ENCODE measurements around the gene USP16.

Gene USP16

DNA sequence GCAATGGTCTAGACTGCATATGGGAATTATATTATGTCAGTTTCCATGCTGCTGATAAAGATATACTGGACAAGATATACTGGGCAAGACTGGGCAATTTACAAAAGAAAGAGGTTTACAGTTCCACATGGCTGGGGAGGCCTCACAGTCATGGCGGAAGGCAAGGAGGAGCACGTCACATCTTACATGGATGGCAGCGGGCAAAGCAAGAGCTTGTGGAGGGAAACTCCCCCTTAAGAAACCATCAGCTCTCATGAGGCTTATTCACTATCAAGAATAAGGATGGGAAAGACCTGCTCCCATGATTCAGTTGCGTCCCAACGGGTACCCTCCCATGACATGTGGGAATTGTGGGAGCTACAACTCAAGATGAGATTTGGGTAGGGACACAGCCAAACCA is 27.8 kb downstream of the USP16 start:
- ATAC-seq: no peak
- TF ChIP-seq, protein P1, sequence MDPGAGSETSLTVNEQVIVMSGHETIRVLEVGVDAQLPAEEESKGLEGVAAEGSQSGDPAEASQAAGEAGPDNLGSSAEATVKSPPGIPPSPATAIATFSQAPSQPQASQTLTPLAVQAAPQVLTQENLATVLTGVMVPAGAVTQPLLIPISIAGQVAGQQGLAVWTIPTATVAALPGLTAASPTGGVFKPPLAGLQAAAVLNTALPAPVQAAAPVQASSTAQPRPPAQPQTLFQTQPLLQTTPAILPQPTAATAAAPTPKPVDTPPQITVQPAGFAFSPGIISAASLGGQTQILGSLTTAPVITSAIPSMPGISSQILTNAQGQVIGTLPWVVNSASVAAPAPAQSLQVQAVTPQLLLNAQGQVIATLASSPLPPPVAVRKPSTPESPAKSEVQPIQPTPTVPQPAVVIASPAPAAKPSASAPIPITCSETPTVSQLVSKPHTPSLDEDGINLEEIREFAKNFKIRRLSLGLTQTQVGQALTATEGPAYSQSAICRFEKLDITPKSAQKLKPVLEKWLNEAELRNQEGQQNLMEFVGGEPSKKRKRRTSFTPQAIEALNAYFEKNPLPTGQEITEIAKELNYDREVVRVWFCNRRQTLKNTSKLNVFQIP (CRISPR knock-in tag; IDR thresholded peaks at IDR 0.05; ENCODE audit: borderline replicate concordance, low read depth): no peak
- no peak for TF ChIP-seq BACH2 (CRISPR knock-in tag; IDR thresholded peaks at IDR 0.05; ENCODE audit: borderline replicate concordance)
- TF ChIP-seq ZC3H10 (CRISPR knock-in tag; IDR thresholded peaks at IDR 0.05): no peak
- no peak for TF ChIP-seq ZNF70 (CRISPR knock-in tag; IDR thresholded peaks at IDR 0.05)
- TF ChIP-seq ZFP3 (CRISPR knock-in tag; IDR thresholded peaks at IDR 0.05): no peak
- no peak for TF ChIP-seq SNAI2 (CRISPR knock-in tag; IDR thresholded peaks at IDR 0.05)
- TF ChIP-seq, protein P2, sequence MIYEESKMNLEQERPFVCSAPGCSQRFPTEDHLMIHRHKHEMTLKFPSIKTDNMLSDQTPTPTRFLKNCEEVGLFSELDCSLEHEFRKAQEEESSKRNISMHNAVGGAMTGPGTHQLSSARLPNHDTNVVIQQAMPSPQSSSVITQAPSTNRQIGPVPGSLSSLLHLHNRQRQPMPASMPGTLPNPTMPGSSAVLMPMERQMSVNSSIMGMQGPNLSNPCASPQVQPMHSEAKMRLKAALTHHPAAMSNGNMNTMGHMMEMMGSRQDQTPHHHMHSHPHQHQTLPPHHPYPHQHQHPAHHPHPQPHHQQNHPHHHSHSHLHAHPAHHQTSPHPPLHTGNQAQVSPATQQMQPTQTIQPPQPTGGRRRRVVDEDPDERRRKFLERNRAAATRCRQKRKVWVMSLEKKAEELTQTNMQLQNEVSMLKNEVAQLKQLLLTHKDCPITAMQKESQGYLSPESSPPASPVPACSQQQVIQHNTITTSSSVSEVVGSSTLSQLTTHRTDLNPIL (CRISPR knock-in tag; IDR thresholded peaks at IDR 0.05; ENCODE audit: low read depth): no peak

DNA sequence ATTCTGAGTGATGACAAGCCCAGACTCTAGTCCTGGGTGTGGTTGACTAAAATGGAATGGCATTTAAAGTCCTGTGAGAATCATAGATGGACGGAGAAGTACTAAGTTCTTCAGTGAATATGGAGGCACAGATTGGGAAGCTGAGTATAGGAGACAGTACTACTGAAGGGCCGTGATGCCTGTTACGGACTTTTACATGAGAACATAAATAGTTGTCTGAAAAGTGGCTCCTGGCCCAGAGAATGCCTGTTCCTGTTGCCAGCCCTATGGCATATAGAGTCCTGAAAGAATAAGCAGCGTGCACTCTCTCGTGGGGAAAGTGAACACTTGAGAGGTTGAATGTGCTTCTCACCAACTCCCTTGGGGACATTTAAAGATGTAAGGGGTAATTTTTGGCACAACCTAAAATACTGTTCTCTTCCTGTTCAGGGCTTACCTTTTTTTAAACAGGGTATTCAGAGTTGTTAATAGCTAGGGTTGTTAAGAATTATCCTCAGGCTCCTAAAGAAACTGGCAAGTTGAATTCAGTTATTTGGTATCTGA is 28.6 kb downstream of the USP16 start:
- TF ChIP-seq, protein P2 (CRISPR knock-in tag; IDR thresholded peaks at IDR 0.05; ENCODE audit: low read depth): no peak
- no peak for TF ChIP-seq ZNF8 (CRISPR knock-in tag; IDR thresholded peaks at IDR 0.05)
- TF ChIP-seq ZFP30 (CRISPR knock-in tag; IDR thresholded peaks at IDR 0.05): no peak
- TF ChIP-seq, protein P1 (CRISPR knock-in tag; IDR thresholded peaks at IDR 0.05; ENCODE audit: borderline replicate concordance, low read depth): no peak
- no peak for TF ChIP-seq ZFP3 (CRISPR knock-in tag; IDR thresholded peaks at IDR 0.05)
- TF ChIP-seq ZNF565 (CRISPR knock-in tag; conservative IDR thresholded peaks at IDR 0.05; ENCODE audit: low read depth): no peak
- TF ChIP-seq, protein P3, sequence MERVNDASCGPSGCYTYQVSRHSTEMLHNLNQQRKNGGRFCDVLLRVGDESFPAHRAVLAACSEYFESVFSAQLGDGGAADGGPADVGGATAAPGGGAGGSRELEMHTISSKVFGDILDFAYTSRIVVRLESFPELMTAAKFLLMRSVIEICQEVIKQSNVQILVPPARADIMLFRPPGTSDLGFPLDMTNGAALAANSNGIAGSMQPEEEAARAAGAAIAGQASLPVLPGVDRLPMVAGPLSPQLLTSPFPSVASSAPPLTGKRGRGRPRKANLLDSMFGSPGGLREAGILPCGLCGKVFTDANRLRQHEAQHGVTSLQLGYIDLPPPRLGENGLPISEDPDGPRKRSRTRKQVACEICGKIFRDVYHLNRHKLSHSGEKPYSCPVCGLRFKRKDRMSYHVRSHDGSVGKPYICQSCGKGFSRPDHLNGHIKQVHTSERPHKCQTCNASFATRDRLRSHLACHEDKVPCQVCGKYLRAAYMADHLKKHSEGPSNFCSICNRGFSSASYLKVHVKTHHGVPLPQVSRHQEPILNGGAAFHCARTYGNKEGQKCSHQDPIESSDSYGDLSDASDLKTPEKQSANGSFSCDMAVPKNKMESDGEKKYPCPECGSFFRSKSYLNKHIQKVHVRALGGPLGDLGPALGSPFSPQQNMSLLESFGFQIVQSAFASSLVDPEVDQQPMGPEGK (CRISPR knock-in tag; IDR thresholded peaks at IDR 0.05; ENCODE audit: borderline replicate concordance): no peak
- TF ChIP-seq GLIS3 (CRISPR knock-in tag; IDR thresholded peaks at IDR 0.05): no peak
- peak; percentile 16; the same call in 2 of the 3 replicates for ATAC-seq

DNA sequence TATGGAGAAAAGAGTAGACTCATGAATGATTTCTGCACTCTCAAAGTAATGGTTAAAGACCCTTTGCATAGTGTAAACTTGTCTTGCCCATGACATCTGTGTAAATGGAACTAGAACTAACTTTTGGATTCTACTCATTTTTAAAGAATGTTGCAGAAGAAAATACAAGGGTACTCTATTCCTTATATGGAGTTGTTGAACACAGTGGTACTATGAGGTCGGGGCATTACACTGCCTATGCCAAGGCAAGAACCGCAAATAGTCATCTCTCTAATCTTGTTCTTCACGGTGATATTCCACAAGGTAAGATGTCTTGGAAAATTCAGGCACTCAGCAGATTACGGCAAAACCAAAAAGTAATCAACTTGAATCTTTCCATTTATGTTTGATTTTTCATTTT is 29.2 kb downstream of the USP16 start:
- TF ChIP-seq ESRRG (CRISPR knock-in tag; IDR thresholded peaks at IDR 0.05) (no peak), SNAI2 (CRISPR knock-in tag; IDR thresholded peaks at IDR 0.05) (no peak), ZFP3 (CRISPR knock-in tag; IDR thresholded peaks at IDR 0.05) (no peak), OSR1 (CRISPR knock-in tag; IDR thresholded peaks at IDR 0.05) (no peak), ZNF70 (CRISPR knock-in tag; IDR thresholded peaks at IDR 0.05) (no peak), CSDC2 (CRISPR knock-in tag; IDR thresholded peaks at IDR 0.05) (no peak), TCF4 (CRISPR knock-in tag; IDR thresholded peaks at IDR 0.05; ENCODE audit: borderline replicate concordance) (no peak), BACH2 (CRISPR knock-in tag; IDR thresholded peaks at IDR 0.05; ENCODE audit: borderline replicate concordance) (no peak), TOX (CRISPR knock-in tag; IDR thresholded peaks at IDR 0.05; ENCODE audit: borderline replicate concordance) (no peak), ARNTL (CRISPR knock-in tag; IDR thresholded peaks at IDR 0.05; ENCODE audit: borderline replicate concordance, low read depth) (no peak), ZFP30 (CRISPR knock-in tag; IDR thresholded peaks at IDR 0.05) (no peak), ZNF565 (CRISPR knock-in tag; conservative IDR thresholded peaks at IDR 0.05; ENCODE audit: low read depth) (no peak)
- TF ChIP-seq, protein P2 (CRISPR knock-in tag; IDR thresholded peaks at IDR 0.05; ENCODE audit: low read depth): no peak
- TF ChIP-seq, protein P4, sequence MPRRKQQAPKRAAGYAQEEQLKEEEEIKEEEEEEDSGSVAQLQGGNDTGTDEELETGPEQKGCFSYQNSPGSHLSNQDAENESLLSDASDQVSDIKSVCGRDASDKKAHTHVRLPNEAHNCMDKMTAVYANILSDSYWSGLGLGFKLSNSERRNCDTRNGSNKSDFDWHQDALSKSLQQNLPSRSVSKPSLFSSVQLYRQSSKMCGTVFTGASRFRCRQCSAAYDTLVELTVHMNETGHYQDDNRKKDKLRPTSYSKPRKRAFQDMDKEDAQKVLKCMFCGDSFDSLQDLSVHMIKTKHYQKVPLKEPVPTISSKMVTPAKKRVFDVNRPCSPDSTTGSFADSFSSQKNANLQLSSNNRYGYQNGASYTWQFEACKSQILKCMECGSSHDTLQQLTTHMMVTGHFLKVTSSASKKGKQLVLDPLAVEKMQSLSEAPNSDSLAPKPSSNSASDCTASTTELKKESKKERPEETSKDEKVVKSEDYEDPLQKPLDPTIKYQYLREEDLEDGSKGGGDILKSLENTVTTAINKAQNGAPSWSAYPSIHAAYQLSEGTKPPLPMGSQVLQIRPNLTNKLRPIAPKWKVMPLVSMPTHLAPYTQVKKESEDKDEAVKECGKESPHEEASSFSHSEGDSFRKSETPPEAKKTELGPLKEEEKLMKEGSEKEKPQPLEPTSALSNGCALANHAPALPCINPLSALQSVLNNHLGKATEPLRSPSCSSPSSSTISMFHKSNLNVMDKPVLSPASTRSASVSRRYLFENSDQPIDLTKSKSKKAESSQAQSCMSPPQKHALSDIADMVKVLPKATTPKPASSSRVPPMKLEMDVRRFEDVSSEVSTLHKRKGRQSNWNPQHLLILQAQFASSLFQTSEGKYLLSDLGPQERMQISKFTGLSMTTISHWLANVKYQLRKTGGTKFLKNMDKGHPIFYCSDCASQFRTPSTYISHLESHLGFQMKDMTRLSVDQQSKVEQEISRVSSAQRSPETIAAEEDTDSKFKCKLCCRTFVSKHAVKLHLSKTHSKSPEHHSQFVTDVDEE (CRISPR knock-in tag; IDR thresholded peaks at IDR 0.05): no peak
- TF ChIP-seq, protein P3 (CRISPR knock-in tag; IDR thresholded peaks at IDR 0.05; ENCODE audit: borderline replicate concordance): no peak
- TF ChIP-seq, protein P5, sequence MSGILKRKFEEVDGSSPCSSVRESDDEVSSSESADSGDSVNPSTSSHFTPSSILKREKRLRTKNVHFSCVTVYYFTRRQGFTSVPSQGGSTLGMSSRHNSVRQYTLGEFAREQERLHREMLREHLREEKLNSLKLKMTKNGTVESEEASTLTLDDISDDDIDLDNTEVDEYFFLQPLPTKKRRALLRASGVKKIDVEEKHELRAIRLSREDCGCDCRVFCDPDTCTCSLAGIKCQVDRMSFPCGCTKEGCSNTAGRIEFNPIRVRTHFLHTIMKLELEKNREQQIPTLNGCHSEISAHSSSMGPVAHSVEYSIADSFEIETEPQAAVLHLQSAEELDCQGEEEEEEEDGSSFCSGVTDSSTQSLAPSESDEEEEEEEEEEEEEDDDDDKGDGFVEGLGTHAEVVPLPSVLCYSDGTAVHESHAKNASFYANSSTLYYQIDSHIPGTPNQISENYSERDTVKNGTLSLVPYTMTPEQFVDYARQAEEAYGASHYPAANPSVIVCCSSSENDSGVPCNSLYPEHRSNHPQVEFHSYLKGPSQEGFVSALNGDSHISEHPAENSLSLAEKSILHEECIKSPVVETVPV (CRISPR knock-in tag; IDR thresholded peaks at IDR 0.05): no peak
- ATAC-seq: peak; percentile 14; the same call in 1 of the 3 replicates
